ENCODE data around the gene TNFRSF1A. TPM values are rescaled to one million over a fixed set of nuclear protein-coding genes. Genes with fewer than 3 reads are reported as not detected.
A peak's percentile ranks its signal among the peaks of the same experiment; 100 is the strongest.

Gene TNFRSF1A
- total RNA-seq, 4 donors from 2014 or later, result 229 to 317 (median 258) TPM

DNA sequence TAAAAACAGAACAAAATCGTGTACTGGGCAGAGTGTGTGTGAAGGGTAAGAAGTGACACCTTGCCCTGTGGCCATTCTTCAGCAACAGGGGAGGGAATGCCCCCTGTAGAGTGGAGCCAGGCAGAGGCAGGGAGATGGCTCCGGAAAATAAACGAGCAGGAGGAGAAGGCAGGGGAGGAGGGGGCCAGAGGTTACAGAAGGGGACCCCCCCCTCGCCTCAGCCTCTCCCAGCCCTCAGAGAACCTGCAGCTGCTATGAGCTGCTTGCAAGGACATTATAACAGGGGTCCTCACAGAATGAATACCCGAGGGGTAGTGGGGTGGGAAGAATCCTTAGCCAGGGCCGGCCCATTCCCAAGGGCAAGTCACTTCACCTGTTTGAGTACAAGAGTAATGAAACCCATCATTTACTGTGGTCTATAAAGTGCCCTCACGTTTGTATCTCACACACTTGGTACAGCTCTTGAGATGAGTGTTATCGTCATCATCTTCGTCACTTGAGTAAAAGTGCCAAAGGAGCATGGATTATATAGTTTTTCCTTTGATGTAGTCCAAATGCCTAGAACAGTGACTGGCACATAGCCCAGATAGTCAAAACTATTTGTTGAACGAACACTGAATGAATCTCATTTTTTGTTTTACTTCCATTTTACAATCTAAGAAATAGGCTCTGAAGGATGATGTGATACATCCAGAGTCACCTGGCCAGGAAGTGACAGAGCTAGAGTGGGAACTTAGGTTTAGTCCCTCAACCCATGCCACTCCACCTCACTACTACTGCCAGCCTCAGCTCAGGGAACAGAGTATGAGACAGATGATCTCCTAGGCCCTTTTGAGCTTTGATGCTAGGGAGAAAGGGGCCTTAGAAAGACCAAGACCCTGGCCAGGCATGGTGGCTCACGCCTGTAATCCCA, 19.0 kb upstream of the TNFRSF1A start:
- whole genome bisulfite sequencing, 2 donors (ENCODE audit: low coverage in 1 of 2), result 50 to 67% methylated on average over 6 to 11 of the region's 11 CpGs
- peak overlapping the region; percentile 92 to 99 (median 98) for H3K27ac ChIP-seq
- peaks cover 10 to 59% (median 45%) of the 10 kb centered on the region in 4 donors for H3K4me1 ChIP-seq
- H3K36me3 ChIP-seq, result peaks cover 0 to 5% (median 0%) of the 10 kb centered on the region in 4 donors
- no peaks in the 10 kb centered on the region for H3K9me3 ChIP-seq
- H3K27me3 ChIP-seq, result no peaks in the 10 kb centered on the region
- in situ Hi-C loops (cut with MboI; ENCODE audit: low pct_ligation_motif_present in 1 of 4, low pct_unique_long_range_greater_than_20kb in 1 of 4, low sequenced_read_pairs in 3 of 4) (no loop called here), intact Hi-C loops (cut with DNase I; ENCODE audit: low total_unique reads) (no loop called here)
- TF ChIP-seq, protein P1, sequence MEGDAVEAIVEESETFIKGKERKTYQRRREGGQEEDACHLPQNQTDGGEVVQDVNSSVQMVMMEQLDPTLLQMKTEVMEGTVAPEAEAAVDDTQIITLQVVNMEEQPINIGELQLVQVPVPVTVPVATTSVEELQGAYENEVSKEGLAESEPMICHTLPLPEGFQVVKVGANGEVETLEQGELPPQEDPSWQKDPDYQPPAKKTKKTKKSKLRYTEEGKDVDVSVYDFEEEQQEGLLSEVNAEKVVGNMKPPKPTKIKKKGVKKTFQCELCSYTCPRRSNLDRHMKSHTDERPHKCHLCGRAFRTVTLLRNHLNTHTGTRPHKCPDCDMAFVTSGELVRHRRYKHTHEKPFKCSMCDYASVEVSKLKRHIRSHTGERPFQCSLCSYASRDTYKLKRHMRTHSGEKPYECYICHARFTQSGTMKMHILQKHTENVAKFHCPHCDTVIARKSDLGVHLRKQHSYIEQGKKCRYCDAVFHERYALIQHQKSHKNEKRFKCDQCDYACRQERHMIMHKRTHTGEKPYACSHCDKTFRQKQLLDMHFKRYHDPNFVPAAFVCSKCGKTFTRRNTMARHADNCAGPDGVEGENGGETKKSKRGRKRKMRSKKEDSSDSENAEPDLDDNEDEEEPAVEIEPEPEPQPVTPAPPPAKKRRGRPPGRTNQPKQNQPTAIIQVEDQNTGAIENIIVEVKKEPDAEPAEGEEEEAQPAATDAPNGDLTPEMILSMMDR (IDR thresholded peaks at IDR 0.05), result no peak
- peak; percentile 60 for TF ChIP-seq EP300 (IDR thresholded peaks at IDR 0.05; ENCODE audit: low read depth)
- no peak for DNase-seq
- no peak overlapping the region for H3K4me3 ChIP-seq

DNA sequence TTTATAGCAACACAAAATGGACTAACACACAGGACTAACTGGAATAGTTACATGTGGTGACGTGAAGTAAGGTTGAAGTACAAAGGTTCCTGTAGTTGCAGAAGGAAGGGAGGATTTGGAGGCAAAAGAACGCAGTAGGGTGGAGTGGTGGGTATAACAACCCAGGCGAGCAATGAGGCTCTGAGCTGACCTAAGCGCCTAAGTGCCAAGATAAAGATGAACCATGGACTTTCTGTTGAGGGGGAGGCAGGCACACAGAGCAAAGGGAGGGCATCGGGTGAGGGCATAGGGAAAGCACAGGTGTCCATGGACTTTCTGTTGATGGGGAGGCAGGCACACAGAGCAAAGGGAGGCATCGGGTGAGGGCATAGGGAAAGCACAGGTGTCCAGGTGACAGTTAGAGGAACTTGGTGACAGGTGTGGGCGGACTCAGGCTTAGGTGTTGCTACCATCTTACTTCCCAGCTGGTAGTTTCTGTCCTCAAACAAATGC, 18.2 kb upstream of the TNFRSF1A start:
- Histone ChIP-seq H3K4me3 (no peak overlapping the region), H3K27ac (peak overlapping the region; percentile 92 to 99 (median 98)), H3K36me3 (peaks cover 0 to 5% (median 0%) of the 10 kb centered on the region in 4 donors), H3K27me3 (no peaks in the 10 kb centered on the region), H3K9me3 (no peaks in the 10 kb centered on the region), H3K4me1 (peaks cover 10 to 59% (median 43%) of the 10 kb centered on the region in 4 donors)
- peak; percentile 75 for DNase-seq
- TF ChIP-seq POLR2A (IDR thresholded peaks at IDR 0.05) (peak; percentile 68), POLR2AphosphoS5 (IDR thresholded peaks at IDR 0.05) (peak in 2 of 3 donors; percentile 75 to 82), EP300 (IDR thresholded peaks at IDR 0.05; ENCODE audit: low read depth) (no peak)
- TF ChIP-seq, protein P1 (IDR thresholded peaks at IDR 0.05), result no peak
- in situ Hi-C loops (cut with MboI; ENCODE audit: low pct_ligation_motif_present in 1 of 4, low pct_unique_long_range_greater_than_20kb in 1 of 4, low sequenced_read_pairs in 3 of 4) (no loop called here), intact Hi-C loops (cut with DNase I; ENCODE audit: low total_unique reads) (no loop called here)
- WGBS, 2 donors (ENCODE audit: low coverage in 1 of 2), result 22 to 42% methylated on average over 3 to 7 of the region's 7 CpGs

- H3K36me3 ChIP-seq, result peaks cover 0 to 5% (median 0%) of the 10 kb centered on the region in 4 donors
Observed at GRCh38 chr12:6358881-6359280, 17.0 kb upstream of the TNFRSF1A start.

GRCh38 chr12:6356374-6356820, 14.5 kb upstream of the TNFRSF1A start:
- TF ChIP-seq EP300 (IDR thresholded peaks at IDR 0.05; ENCODE audit: low read depth) (no peak), POLR2A (IDR thresholded peaks at IDR 0.05) (no peak), POLR2AphosphoS5 (IDR thresholded peaks at IDR 0.05) (no peak)
- H3K27me3 ChIP-seq, result no peaks in the 10 kb centered on the region
- in situ Hi-C loops (cut with MboI; ENCODE audit: low pct_ligation_motif_present in 1 of 4, low pct_unique_long_range_greater_than_20kb in 1 of 4, low sequenced_read_pairs in 3 of 4), result no loop called here
- WGBS, 2 donors (ENCODE audit: low coverage in 1 of 2), result 63 to 74% methylated on average over 1 to 5 of the region's 5 CpGs
- H3K36me3 ChIP-seq, result peaks cover 0 to 5% (median 0%) of the 10 kb centered on the region in 4 donors
- H3K4me1 ChIP-seq, result peaks cover 7 to 26% (median 19%) of the 10 kb centered on the region in 4 donors
- no peaks in the 10 kb centered on the region for H3K9me3 ChIP-seq
- no peak overlapping the region for H3K27ac ChIP-seq
- no peak overlapping the region for H3K4me3 ChIP-seq
- DNase-seq, result no peak
- intact Hi-C loops (cut with DNase I; ENCODE audit: low total_unique reads), result no loop called here

More at GRCh38 chr12:6358881-6359280, 17.0 kb upstream of the TNFRSF1A start:
- no peak for DNase-seq
- intact Hi-C loops (cut with DNase I; ENCODE audit: low total_unique reads), result no loop called here
- no peak for TF ChIP-seq POLR2AphosphoS5 (IDR thresholded peaks at IDR 0.05)
- TF ChIP-seq POLR2A (IDR thresholded peaks at IDR 0.05), result no peak
- no peaks in the 10 kb centered on the region for H3K27me3 ChIP-seq
- no peaks in the 10 kb centered on the region for H3K9me3 ChIP-seq
- in situ Hi-C loops (cut with MboI; ENCODE audit: low pct_ligation_motif_present in 1 of 4, low pct_unique_long_range_greater_than_20kb in 1 of 4, low sequenced_read_pairs in 3 of 4), result no loop called here
- H3K4me1 ChIP-seq, result peaks cover 10 to 48% (median 38%) of the 10 kb centered on the region in 4 donors
- WGBS, 2 donors (ENCODE audit: low coverage in 1 of 2), result 48 to 85% methylated on average over 1 of the region's 1 CpG
- peak overlapping the region; percentile 92 to 99 (median 98) for H3K27ac ChIP-seq
- H3K4me3 ChIP-seq, result no peak overlapping the region

Data from transverse colon (tissue), 4 donors.